GM12878 (cell line): ENCODE results near the gene APOH. TPM values are rescaled to one million over a fixed set of nuclear protein-coding genes. Genes with fewer than 3 reads are reported as not detected.

Experiments used
- ATAC-seq: fragments of 200-7000 bp; cut with Tn5 transposase; 3 replicates; pipeline ENCODE4 v1.9.1; 2020; ENCODE audit warnings: mild to moderate bottlenecking, moderate library complexity
- BruUV-seq: library from RNA; stranded (reverse); fragments of 400-500 nt; replicated peaks from 2 replicates; lab custom pipeline; 2021; lab: Mats Ljungman, UMichigan
- CTCF ChIA-PET: fragments of 300-600 bp; sonication (Branson Sonifier 250); formaldehyde crosslinking; extraction: SDS; loops from one replicate; lab custom pipeline; 2021; ENCODE audit warnings: inconsistent platforms; lab: Yijun Ruan, JAX
- POLR2A ChIA-PET: fragments of 350-600 bp; formaldehyde crosslinking; extraction: SDS; loops from one replicate; lab custom pipeline; 2021; ENCODE audit warnings: inconsistent platforms; lab: Charles Lee
- RAD21 ChIA-PET: fragments of 300-600 bp; sonication (Branson Sonifier 250); formaldehyde crosslinking; loops from one replicate; lab custom pipeline; 2023; ENCODE audit warnings: antibody characterized with exemption; ENCODE audit not compliant: unreplicated experiment; lab: Charles Lee
- SMC1A ChIA-PET: fragments of 300-600 bp; sonication (Branson Sonifier 250); formaldehyde crosslinking; loops from one replicate; lab custom pipeline; 2023; ENCODE audit not compliant: unreplicated experiment, uncharacterized antibody; lab: Charles Lee
- DNase-seq: peaks from one replicate; pipeline ENCODE4 v3.0.0-alpha.2; 2011; ENCODE audit warnings: low read depth, low spot score
- FAIRE-seq: peaks from 3 replicates; lab custom pipeline; 2011; peaks lifted over from hg19 to GRCh38; lab: Jason Lieb, UNC
- H2AFZ ChIP-seq: 2 replicates; pipeline ENCODE4 v1.6.0; 2011; ENCODE audit warnings: low read depth, low read length, control low read depth; ENCODE audit not compliant: control insufficient read depth
- H3K27ac ChIP-seq: 2 replicates; pipeline ENCODE4 v1.5.1; 2011; ENCODE audit warnings: control low read depth; ENCODE audit not compliant: control insufficient read depth, insufficient read depth
- H3K27me3 ChIP-seq, 2 experiments: replicated peaks in 1 of 2; 2 replicates each; pipeline versions ENCODE4 v1.6.0 to v1.6.1; 2011; ENCODE audit warnings: low read length in 1 of 2; ENCODE audit not compliant: control insufficient read depth in 2 of 2, insufficient read depth in 2 of 2
- H3K36me3 ChIP-seq, 2 experiments: 2 replicates each; pipeline ENCODE4 v1.5.1; 2011; ENCODE audit warnings: low read length in 1 of 2; ENCODE audit not compliant: control insufficient read depth in 2 of 2, insufficient read depth in 2 of 2
- H3K4me1 ChIP-seq: 2 replicates; pipeline ENCODE4 v1.6.1; 2011; ENCODE audit warnings: mild to moderate bottlenecking, low read length, moderate library complexity, mixed read lengths; ENCODE audit not compliant: control insufficient read depth, insufficient read depth
- H3K4me2 ChIP-seq: 2 replicates; pipeline ENCODE4 v1.6.0; 2011; ENCODE audit warnings: control low read depth; ENCODE audit not compliant: control insufficient read depth, insufficient read depth
- H3K4me3 ChIP-seq: fragments of 200-600 bp; sonication (generic); 2 replicates; pipeline ENCODE4 v1.5.1; 2016
- H3K79me2 ChIP-seq: 2 replicates; pipeline ENCODE4 v1.6.0; 2011; ENCODE audit warnings: low read length; ENCODE audit not compliant: control insufficient read depth, insufficient read depth
- H3K9ac ChIP-seq: 2 replicates; pipeline ENCODE4 v1.8.0; 2011; ENCODE audit warnings: low read length, control low read depth, mixed read lengths; ENCODE audit not compliant: control insufficient read depth, insufficient read depth
- H3K9me3 ChIP-seq: replicated peaks from 3 replicates; pipeline ENCODE4 v1.5.1; 2011; ENCODE audit warnings: mild to moderate bottlenecking, low read length; ENCODE audit not compliant: control insufficient read depth, insufficient read depth
- H4K20me1 ChIP-seq: 2 replicates; pipeline ENCODE4 v1.6.0; 2011; ENCODE audit not compliant: control insufficient read depth, insufficient read depth
- BACH1 ChIP-seq: fragments of 450-650 bp; IDR thresholded peaks from 2 replicates; pipeline ENCODE4 v1.6.1; 2017; ENCODE audit warnings: mild to moderate bottlenecking, borderline replicate concordance
- GATAD2B ChIP-seq: fragments of 450-650 bp; conservative IDR thresholded peaks from 2 replicates; pipeline ENCODE4 v1.6.1; 2017; ENCODE audit warnings: low read depth, mild to moderate bottlenecking, moderate library complexity
- SUZ12 ChIP-seq: fragments of 200-600 bp; sonication (generic); IDR thresholded peaks from one replicate; pipeline ENCODE4 v1.6.1; 2018; ENCODE audit warnings: antibody characterized with exemption, mild to moderate bottlenecking; ENCODE audit not compliant: unreplicated experiment
- ZNF384 ChIP-seq: IDR thresholded peaks from 2 replicates; pipeline ENCODE4 v1.6.1; 2012; ENCODE audit warnings: low read depth, mild to moderate bottlenecking, low read length, improper control_type of control experiment, borderline replicate concordance
- ZNF687 ChIP-seq: fragments of 450-650 bp; IDR thresholded peaks from 2 replicates; pipeline ENCODE4 v1.6.1; 2017; ENCODE audit warnings: mild to moderate bottlenecking, moderate library complexity
- ZZZ3 ChIP-seq: IDR thresholded peaks from 2 replicates; pipeline ENCODE4 v1.6.1; 2011; ENCODE audit warnings: low read depth; ENCODE audit not compliant: control insufficient read depth, insufficient read length
- WGBS: methylation state at CpG from one replicate; pipeline ENCODE4 v1.1.6; 2016; ENCODE audit warnings: low lambda C conversion rate; ENCODE audit not compliant: insufficient replicate concordance, insufficient coverage; ENCODE audit errors: missing lambda C conversion rate; 5-methylcytosine and 5-hydroxymethylcytosine counted together
- in situ Hi-C: fragments of 300-500 bp; cut with MboI; formaldehyde crosslinking; loops from 9 replicates; pipeline ENCODE4 v1.14.3; 2018; ENCODE audit warnings: mixed read lengths
- intact Hi-C: fragments of 100-400 bp; cut with micrococcal nuclease; formaldehyde crosslinking; loops from one replicate; pipeline ENCODE4 v1.14.2; 2022; ENCODE audit not compliant: unreplicated experiment
- polyA plus RNA-seq, 11 experiments: library from polyadenylated mRNA; depleted of rRNA in 4 of 11; unstranded in 6 of 11; stranded (reverse) in 5 of 11; fragments of >200 nt; fragmentation: Nextera tagmentation in 4 of 11; fragmentation: Illumina TruSeq in 1 of 11; extraction: Ambion mirVana in 4 of 11; extraction: Trizol in 1 of 11; gene quantifications; 1 replicate in 1 of 11; 2 replicates in 10 of 11; pipeline versions ENCODE4 v1.2.1 to v1.2.3, GENCODE V29; 2011 to 2016; ENCODE audit warnings: inconsistent platforms in 2 of 11, missing spikeins in 2 of 11, low read depth in 1 of 11
- total RNA-seq, 4 experiments: library from RNA; depleted of rRNA in 3 of 4; stranded (reverse); fragments of >200 nt in 3 of 4; fragmentation: Illumina TruSeq in 1 of 4; extraction: Trizol in 1 of 4; gene quantifications; 2 replicates each; pipeline versions ENCODE4 v1.2.1 to v1.2.3, GENCODE V29; 2013 to 2021

Gene APOH
- total and polyA plus RNA-seq, 10 of the 15 experiments (the other 5 are each of a cell fraction or from before 2014, with no cell fraction given) = 1.8 TPM; not detected in 9

DNA sequence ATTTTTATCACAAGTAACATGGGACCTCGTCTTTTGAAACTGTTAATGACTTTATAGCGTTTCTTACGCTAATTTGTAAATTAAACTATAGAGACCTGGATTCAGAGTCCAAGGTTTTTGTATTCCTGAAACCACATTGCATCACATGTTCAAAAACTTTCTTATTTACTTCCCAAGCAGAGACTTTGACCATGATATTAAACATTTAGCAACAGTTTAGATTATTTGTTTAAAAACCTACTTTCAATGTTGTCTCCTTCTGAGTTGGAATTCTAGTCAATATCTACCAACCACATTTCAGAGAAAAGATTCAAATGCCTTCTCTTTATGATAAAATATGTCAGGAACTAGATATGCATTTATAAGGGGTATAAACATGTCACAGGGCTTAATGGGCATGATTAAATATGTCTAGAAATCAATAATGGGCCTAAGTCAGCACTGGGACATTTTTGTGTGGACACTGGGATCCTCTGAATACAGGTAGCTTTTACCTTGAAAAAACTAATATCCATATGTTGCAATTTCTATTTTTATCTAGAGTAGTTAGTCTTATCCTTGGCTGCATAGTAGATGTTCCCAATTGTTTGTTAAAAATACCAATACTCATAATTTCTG, 6.3 kb upstream of the APOH start (continued):
- TF ChIP-seq ZNF687 = no peak

- in situ Hi-C loops (no loop called here), intact Hi-C loops (no loop called here)
- H3K4me1 ChIP-seq = no peaks in the 10 kb centered on the region
- no peaks in the 10 kb centered on the region for H3K9me3 ChIP-seq
- ChIA-PET SMC1A (no interaction called here), RAD21 (no interaction called here), CTCF (no interaction called here), POLR2A (no interaction called here)
- H2AFZ ChIP-seq = no peak overlapping the region
- no peak overlapping the region for H3K4me2 ChIP-seq
- H3K9ac ChIP-seq = no peak overlapping the region
- TF ChIP-seq GATAD2B (no peak), SUZ12 (no peak), ZZZ3 (no peak), BACH1 (no peak), ZNF384 (no peak)
- WGBS = 62% methylated on average over 3 of the region's 3 CpGs
- no peak for FAIRE-seq
- no peak for ATAC-seq
- H3K27ac ChIP-seq = no peak overlapping the region
- no peaks in the 10 kb centered on the region for H4K20me1 ChIP-seq
- no peaks in the 10 kb centered on the region for H3K36me3 ChIP-seq
- H3K27me3 ChIP-seq = no peaks in the 10 kb centered on the region
- DNase-seq = no peak
- BruUV-seq = no TSS peak
- no peak overlapping the region for H3K4me3 ChIP-seq
- H3K79me2 ChIP-seq = no peaks in the 10 kb centered on the region
Measured at GRCh38 chr17:66234611-66235010, 5.4 kb upstream of the APOH start.
